Measurements from ENCODE around the gene HTT.
A peak's percentile ranks its signal among the peaks of the same experiment; 100 is the strongest.

The HTT gene

DNA sequence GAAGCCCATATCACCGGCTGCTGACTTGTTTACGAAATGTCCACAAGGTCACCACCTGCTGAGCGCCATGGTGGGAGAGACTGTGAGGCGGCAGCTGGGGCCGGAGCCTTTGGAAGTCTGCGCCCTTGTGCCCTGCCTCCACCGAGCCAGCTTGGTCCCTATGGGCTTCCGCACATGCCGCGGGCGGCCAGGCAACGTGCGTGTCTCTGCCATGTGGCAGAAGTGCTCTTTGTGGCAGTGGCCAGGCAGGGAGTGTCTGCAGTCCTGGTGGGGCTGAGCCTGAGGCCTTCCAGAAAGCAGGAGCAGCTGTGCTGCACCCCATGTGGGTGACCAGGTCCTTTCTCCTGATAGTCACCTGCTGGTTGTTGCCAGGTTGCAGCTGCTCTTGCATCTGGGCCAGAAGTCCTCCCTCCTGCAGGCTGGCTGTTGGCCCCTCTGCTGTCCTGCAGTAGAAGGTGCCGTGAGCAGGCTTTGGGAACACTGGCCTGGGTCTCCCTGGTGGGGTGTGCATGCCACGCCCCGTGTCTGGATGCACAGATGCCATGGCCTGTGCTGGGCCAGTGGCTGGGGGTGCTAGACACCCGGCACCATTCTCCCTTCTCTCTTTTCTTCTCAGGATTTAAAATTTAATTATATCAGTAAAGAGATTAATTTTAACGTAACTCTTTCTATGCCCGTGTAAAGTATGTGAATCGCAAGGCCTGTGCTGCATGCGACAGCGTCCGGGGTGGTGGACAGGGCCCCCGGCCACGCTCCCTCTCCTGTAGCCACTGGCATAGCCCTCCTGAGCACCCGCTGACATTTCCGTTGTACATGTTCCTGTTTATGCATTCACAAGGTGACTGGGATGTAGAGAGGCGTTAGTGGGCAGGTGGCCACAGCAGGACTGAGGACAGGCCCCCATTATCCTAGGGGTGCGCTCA is 165.8 kb downstream of the HTT start:
- DNase-seq, result peak; percentile 84 to 99 (median 97)

DNA sequence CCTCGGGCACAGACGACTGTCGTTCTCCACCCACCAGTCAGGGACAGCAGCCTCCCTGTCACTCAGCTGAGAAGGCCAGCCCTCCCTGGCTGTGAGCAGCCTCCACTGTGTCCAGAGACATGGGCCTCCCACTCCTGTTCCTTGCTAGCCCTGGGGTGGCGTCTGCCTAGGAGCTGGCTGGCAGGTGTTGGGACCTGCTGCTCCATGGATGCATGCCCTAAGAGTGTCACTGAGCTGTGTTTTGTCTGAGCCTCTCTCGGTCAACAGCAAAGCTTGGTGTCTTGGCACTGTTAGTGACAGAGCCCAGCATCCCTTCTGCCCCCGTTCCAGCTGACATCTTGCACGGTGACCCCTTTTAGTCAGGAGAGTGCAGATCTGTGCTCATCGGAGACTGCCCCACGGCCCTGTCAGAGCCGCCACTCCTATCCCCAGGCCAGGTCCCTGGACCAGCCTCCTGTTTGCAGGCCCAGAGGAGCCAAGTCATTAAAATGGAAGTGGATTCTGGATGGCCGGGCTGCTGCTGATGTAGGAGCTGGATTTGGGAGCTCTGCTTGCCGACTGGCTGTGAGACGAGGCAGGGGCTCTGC is 166.5 kb downstream of the HTT start:
- peak; percentile 30 to 91 (median 77) for DNase-seq

DNA sequence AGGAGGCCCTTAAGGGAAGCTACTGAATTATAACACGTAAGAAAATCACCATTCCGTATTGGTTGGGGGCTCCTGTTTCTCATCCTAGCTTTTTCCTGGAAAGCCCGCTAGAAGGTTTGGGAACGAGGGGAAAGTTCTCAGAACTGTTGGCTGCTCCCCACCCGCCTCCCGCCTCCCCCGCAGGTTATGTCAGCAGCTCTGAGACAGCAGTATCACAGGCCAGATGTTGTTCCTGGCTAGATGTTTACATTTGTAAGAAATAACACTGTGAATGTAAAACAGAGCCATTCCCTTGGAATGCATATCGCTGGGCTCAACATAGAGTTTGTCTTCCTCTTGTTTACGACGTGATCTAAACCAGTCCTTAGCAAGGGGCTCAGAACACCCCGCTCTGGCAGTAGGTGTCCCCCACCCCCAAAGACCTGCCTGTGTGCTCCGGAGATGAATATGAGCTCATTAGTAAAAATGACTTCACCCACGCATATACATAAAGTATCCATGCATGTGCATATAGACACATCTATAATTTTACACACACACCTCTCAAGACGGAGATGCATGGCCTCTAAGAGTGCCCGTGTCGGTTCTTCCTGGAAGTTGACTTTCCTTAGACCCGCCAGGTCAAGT is 167.5 kb downstream of the HTT start:
- no peak for DNase-seq

GRCh38 chr4:3243136-3243780 is 168.8 kb downstream of the HTT start:
- DNase-seq, result peak; percentile 24 to 86 (median 46)

DNA sequence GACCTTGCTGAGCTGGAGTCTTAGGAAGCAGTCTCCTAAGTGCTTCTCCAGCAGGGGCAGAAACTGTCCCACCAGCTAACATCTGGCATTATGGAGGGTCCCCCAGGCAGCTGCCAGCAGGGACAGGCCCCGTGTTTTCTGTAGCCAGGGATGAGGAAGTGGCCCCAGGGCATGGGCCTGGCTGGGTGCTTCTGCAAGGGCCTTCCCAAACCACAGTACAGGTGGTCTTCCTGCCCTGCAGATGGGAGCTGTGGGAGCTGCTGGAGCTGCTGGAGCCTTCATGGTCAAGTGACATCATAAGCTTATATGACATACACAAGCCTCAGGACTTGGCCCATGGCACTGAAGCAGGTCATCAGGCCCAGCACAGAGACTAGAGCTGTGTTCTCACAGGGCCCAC is 169.5 kb downstream of the HTT start:
- no peak for DNase-seq

GRCh38 chr4:3244747-3245146 is 170.3 kb downstream of the HTT start:
- DNase-seq, result no peak

- no peak for DNase-seq
Observed at GRCh38 chr4:3245676-3246075, 171.2 kb downstream of the HTT start.

GRCh38 chr4:3246458-3247398 is 172.2 kb downstream of the HTT start:
- no peak for DNase-seq

DNA sequence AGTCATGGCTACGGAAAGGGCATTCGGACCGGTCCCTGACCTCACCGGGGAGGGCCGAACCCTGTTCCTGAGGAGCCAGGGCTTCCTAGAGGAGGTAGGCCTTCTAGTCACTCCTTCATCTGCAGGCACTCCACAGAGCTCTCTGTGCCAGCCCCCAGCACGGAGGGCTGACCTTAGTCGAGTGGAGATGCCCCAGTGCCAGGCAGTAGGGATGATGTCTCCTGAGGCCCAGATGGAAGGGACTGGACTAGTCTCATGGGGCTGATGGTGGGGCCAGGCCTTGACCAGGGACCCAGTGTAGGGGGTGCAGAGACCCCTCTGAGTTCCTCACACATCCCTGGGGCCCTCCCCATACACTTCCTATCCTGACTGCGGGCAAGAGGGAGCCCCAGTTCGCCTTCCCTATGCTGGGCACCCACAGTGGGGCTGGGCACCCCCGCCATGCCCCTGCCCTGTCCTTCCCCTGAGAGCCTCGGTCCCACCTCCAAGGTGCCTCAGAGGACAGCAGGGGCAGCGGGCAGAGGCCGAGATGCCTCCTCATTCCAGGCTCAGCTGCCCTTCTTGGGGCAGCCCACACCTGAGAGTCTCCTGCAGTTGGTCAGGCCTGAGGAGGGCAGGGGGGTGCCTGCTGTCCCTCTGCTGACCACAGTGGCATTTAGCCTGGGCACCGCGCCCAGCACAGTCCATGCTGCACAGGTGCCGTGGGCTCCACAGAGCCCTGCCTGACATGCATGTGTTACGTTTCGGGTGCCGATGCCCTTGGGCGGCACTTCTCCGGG is 173.1 kb downstream of the HTT start:
- no peak for DNase-seq

DNA sequence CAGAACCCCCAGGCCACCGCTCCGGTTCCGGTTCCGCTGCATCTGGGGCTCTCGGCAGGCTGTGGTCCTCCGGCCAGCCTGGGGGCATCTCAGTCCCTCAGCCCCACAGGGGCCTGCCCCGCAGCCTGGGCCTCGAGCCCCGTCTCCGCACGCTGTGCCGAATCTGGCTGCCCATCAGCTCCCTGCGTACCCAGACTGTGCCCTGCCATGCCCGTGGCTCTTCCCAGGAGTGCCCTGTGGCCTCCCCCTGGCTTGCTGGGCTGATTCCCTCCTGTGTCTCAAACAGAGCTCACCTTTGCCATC is 173.6 kb downstream of the HTT start:
- no peak for DNase-seq

- DNase-seq, result no peak
Observed at GRCh38 chr4:3248811-3249661, 174.6 kb downstream of the HTT start, which contains the start of gene MSANTD1. Gene MSANTD1 (plus strand): TSS chr4:3249159. CDS start chr4:3249223, 64 bp downstream.

GRCh38 chr4:3249711-3250437 is 175.4 kb downstream of the HTT start:
- DNase-seq, result no peak

GRCh38 chr4:3250438-3250955 is 176.0 kb downstream of the HTT start:
- peak in 1 of 3 experiments; percentile 70 for DNase-seq

DNA sequence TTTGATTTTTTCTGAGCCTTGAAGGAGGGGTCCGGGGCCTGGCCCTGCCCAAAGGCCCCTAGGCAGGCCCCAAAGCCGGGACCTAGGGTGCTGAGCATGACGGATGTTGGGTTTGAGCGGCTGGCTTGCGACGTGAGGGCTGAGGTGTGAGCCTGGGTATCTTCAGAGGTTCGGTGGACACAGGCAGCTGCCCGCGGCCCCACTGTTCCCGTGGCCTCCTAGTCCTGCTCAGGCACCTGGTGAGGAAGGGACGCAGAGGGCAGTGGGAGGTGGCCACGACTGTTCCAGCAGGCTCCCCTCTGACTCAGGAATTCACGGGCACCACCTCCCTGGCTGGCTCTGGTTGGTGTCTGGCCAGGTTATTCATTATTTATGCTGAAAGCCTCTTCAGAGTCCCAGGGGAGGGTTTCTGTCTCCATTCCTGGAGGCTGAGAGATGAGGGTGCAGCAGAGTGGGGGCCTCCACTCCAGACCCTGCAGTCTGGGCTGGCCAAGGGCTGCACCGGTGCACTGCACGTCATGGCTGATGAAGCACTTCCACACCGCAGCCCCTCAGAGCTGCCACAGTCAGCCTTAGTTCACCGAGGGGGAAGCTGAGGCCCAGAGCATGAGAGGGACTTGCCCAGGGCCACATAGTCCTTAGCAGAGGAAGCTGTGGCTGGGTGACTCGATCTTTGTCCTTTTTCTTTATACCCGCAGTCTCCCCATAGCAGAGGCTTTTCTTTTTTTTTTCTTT is 176.6 kb downstream of the HTT start:
- peak in 1 of 3 experiments; percentile 93 for DNase-seq

DNA sequence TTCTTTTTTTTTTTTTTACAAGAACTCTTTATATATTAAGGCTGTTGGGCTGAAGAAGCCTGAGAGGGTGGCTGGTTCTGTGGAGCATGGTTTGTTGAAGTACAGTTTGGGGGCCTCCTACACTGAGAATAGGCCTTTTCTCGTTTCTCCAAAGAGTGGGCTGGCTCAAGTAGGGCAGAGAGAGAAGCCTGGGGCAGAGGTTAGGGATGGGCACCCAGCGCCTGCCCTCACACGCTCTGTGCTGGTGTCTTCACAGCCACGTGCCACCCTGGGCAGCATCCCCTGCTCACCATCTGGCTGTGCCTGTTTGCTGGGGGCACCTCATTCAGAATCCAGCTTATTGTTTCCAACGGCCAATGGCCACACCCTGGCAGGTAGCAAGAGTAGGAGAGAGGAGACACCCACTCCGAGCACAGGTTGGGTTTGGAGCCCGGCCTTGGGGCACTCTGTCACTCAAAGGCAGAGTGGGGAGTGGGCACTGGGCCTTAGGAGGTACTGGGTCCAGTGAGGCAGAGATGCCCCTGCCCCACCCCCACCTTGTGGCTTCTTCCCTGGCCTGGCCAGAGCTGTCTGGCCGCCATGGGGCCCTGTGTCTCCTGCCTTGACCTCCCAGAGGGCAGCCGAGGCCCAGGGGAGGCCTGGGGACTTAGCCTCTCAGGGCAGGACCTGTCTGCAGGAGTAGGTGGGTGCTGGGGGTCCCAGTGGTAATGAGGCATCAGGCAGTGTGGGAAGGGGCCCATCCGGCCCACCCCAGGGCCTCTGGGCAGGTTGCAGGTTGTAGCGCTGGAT is 177.4 kb downstream of the HTT start:
- DNase-seq, result no peak

GRCh38 chr4:3252480-3252828 is 178.0 kb downstream of the HTT start:
- no peak for DNase-seq

GRCh38 chr4:3252831-3253641 is 178.6 kb downstream of the HTT start:
- no peak for DNase-seq
